SU-DHL-6 (cell line): ENCODE results near the gene ALX4.

Source experiments
- EZH2phosphoT487 ChIP-seq: fragments of 200-600 bp; sonication (generic), shearing (Covaris generic); conservative IDR thresholded peaks from 2 replicates; pipeline ENCODE4 v1.6.1; 2018; ENCODE audit warnings: mild to moderate bottlenecking, antibody characterized with exemption, low read length, moderate library complexity, mixed read lengths
- TF ChIP-seq, protein P1 (sequence below): fragments of 200-600 bp; sonication (generic); IDR thresholded peaks from one replicate; pipeline ENCODE4 v1.5.1; 2017; ENCODE audit warnings: antibody characterized with exemption, mild to moderate bottlenecking, low read length, moderate library complexity; ENCODE audit not compliant: insufficient read depth, poor library complexity, severe bottlenecking

DNA sequence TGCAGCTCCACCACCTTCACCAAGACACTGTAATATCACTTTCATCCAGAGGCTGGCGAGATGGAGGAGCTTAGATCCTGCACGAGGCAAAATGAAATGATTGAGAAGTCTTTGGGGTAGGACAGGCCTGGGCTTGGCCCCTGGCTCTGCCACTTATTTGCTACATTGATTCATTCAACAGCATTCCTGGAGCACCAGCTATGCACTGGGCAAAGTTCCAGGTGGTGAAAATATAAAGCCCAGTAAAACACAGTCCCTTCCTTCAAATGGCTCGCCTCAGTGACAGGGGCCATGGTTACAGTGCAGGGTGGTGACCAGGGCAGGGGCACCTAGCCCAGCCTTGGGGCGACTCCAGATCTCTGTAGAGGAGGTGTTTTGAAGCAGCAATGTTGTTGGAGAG, 19.7 kb downstream of the ALX4 start:
- TF ChIP-seq, protein P1, sequence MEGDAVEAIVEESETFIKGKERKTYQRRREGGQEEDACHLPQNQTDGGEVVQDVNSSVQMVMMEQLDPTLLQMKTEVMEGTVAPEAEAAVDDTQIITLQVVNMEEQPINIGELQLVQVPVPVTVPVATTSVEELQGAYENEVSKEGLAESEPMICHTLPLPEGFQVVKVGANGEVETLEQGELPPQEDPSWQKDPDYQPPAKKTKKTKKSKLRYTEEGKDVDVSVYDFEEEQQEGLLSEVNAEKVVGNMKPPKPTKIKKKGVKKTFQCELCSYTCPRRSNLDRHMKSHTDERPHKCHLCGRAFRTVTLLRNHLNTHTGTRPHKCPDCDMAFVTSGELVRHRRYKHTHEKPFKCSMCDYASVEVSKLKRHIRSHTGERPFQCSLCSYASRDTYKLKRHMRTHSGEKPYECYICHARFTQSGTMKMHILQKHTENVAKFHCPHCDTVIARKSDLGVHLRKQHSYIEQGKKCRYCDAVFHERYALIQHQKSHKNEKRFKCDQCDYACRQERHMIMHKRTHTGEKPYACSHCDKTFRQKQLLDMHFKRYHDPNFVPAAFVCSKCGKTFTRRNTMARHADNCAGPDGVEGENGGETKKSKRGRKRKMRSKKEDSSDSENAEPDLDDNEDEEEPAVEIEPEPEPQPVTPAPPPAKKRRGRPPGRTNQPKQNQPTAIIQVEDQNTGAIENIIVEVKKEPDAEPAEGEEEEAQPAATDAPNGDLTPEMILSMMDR, result no peak
- no peak for TF ChIP-seq EZH2phosphoT487
